Measurements from ENCODE around the gene PPP1R12C.

The PPP1R12C gene

DNA sequence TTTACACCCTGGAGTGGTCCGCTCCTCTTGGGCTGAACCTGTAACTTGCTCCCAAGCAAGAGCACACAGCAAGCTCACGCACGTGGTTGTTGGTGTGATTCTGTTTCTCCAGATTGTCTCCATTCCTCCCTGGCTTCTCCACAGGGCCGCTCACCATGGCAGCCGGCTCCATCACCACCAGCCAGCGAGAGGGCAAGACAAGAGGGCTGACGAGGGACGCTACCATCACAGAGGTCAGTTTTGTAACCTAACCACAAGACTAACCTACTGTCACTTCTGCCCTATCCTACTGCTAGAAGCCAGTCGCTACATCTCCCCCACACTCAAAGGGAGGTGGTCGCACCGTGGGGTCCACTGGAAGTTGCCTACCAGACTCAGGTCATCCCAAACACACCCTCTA, 74.7 kb downstream of the PPP1R12C start:
- 78 to 79% methylated on average over 11 of the region's 11 CpGs for WGBS, 2 experiments
- H3K27me3 ChIP-seq (ENCODE audit: control insufficient read depth, insufficient read depth, low read length, poor library complexity, severe bottlenecking), result no peaks in the 10 kb centered on the region
- no peaks in the 10 kb centered on the region for H3K4me1 ChIP-seq (ENCODE audit: control insufficient read depth, insufficient read depth, low read length)
- H3K27ac ChIP-seq (ENCODE audit: insufficient read depth, low read depth, low read length, poor library complexity, severe bottlenecking), result no peak overlapping the region
- peaks cover 5% of the 10 kb centered on the region for H3K36me3 ChIP-seq (ENCODE audit: control insufficient read depth, insufficient read depth, low read length)
- no peak overlapping the region for H3K4me3 ChIP-seq (ENCODE audit: insufficient read depth, low read depth, low read length)
- no peaks in the 10 kb centered on the region for H3K9me3 ChIP-seq (ENCODE audit: control insufficient read depth, low read length)

DNA sequence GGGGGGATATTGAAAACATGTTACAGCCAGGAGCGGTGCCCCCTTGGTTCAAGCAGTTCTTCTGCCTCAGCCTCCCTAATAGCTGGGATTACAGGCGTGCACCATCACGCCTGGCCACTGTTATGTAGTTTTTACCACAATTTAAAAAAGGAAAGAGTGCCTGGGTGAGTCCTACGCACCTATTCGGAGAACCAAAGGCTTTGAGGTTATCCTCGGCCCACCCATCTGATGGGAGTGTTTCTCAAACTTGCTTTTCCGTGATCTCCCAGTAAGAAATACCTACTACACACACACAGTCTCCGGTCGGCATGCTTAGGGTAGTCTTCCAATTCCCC, 75.1 kb downstream of the PPP1R12C start:
- no peaks in the 10 kb centered on the region for H3K4me1 ChIP-seq (ENCODE audit: control insufficient read depth, insufficient read depth, low read length)
- peaks cover 5% of the 10 kb centered on the region for H3K36me3 ChIP-seq (ENCODE audit: control insufficient read depth, insufficient read depth, low read length)
- no peak overlapping the region for H3K27ac ChIP-seq (ENCODE audit: insufficient read depth, low read depth, low read length, poor library complexity, severe bottlenecking)
- H3K27me3 ChIP-seq (ENCODE audit: control insufficient read depth, insufficient read depth, low read length, poor library complexity, severe bottlenecking), result no peaks in the 10 kb centered on the region
- no peaks in the 10 kb centered on the region for H3K9me3 ChIP-seq (ENCODE audit: control insufficient read depth, low read length)
- WGBS, 2 experiments, result 93 to 96% methylated on average over 9 of the region's 9 CpGs
- H3K4me3 ChIP-seq (ENCODE audit: insufficient read depth, low read depth, low read length), result no peak overlapping the region

DNA sequence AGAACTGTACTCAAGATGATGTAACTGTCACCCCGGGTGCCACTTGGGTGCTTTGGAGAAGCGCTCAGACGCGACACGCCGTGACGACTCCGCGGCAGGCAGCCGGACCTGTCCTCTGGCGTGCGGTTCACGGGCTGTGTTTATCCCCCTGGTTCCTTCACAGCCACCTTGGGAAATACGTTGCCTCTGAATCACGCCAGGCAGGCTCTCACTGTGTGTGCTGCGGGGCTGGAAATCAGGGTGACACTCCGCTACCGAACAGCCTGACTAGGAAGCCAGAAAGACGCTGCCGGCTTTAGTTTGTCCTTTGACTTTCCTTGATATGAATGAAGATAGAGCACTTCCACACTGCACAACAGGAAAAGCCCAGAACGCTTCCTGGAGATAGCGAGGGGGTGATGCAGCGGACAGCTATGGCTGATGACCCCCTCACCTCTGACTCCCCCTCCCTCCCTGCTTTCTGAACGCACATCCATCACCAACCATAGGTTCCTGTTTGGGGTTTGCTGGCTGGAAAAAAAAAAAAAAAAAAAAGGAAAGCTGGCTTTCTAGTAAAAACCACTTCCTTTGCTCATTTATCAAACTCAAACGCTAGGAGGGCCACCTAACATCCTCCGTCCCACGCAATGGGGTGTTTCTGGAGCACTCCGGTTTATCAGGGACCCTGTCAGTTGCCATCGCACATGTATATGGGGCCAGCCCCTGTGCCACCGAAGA, 75.7 kb downstream of the PPP1R12C start:
- Histone ChIP-seq H3K27me3 (ENCODE audit: control insufficient read depth, insufficient read depth, low read length, poor library complexity, severe bottlenecking) (no peaks in the 10 kb centered on the region), H3K27ac (ENCODE audit: insufficient read depth, low read depth, low read length, poor library complexity, severe bottlenecking) (no peak overlapping the region), H3K9me3 (ENCODE audit: control insufficient read depth, low read length) (no peaks in the 10 kb centered on the region), H3K36me3 (ENCODE audit: control insufficient read depth, insufficient read depth, low read length) (peaks cover 4% of the 10 kb centered on the region), H3K4me3 (ENCODE audit: insufficient read depth, low read depth, low read length) (no peak overlapping the region), H3K4me1 (ENCODE audit: control insufficient read depth, insufficient read depth, low read length) (no peaks in the 10 kb centered on the region)
- WGBS, 2 experiments, result 95 to 97% methylated on average over 29 to 30 of the region's 30 CpGs

- H3K27ac ChIP-seq (ENCODE audit: insufficient read depth, low read depth, low read length, poor library complexity, severe bottlenecking), result no peak overlapping the region
- H3K27me3 ChIP-seq (ENCODE audit: control insufficient read depth, insufficient read depth, low read length, poor library complexity, severe bottlenecking), result no peaks in the 10 kb centered on the region
- H3K4me1 ChIP-seq (ENCODE audit: control insufficient read depth, insufficient read depth, low read length), result no peaks in the 10 kb centered on the region
- H3K36me3 ChIP-seq (ENCODE audit: control insufficient read depth, insufficient read depth, low read length), result no peaks in the 10 kb centered on the region
- H3K9me3 ChIP-seq (ENCODE audit: control insufficient read depth, low read length), result no peaks in the 10 kb centered on the region
- H3K4me3 ChIP-seq (ENCODE audit: insufficient read depth, low read depth, low read length), result no peak overlapping the region
- WGBS, 2 experiments, result 95 to 96% methylated on average over 10 of the region's 10 CpGs
Measured at GRCh38 chr19:55041244-55041626, 76.2 kb downstream of the PPP1R12C start.
